Stimulated activated naive CD4-positive, alpha-beta T cell treated with Interleukin-2 at 50 U/mL for 16 hours (primary cell): Measurements from ENCODE around the gene SLC1A4.
A peak's percentile ranks its signal among the peaks of the same experiment; 100 is the strongest.

ENCODE experiments used
- DNase-seq: peaks from one replicate; lab custom pipeline; 2025; lab: John Stamatoyannopoulos, UW

The SLC1A4 gene

DNA sequence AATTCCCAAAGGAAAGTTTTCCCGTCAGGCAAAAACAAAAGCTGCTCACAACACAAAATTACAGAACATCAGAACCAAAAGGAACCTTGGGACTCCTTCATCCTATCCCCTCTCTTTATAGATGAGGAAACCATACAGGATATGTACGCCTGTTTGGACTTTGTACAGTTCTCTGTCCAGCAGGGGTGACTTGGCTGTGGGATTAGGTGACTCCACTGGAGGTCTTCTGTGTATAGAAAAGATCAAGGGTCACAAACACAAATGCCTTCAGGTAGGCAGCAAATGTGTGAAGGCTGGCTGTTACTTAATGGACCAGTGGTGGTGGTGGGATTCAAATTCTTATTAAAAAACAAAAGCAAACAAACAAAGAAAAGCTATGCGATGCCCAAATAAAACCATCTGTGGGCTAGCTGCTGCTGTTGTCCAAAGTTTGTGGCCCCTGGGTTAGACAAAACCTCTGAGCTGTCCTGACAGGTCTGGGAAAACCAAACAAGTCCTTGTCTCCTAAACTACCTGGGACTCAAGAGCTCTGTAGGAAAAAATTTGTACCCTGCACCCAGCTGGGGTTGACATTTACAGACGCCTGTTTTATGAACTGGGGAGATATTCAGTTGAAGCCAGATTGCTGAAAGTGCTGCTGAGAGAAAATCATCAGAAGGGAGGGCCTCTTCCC is 65.7 kb downstream of the SLC1A4 start:
- no peak for DNase-seq

DNA sequence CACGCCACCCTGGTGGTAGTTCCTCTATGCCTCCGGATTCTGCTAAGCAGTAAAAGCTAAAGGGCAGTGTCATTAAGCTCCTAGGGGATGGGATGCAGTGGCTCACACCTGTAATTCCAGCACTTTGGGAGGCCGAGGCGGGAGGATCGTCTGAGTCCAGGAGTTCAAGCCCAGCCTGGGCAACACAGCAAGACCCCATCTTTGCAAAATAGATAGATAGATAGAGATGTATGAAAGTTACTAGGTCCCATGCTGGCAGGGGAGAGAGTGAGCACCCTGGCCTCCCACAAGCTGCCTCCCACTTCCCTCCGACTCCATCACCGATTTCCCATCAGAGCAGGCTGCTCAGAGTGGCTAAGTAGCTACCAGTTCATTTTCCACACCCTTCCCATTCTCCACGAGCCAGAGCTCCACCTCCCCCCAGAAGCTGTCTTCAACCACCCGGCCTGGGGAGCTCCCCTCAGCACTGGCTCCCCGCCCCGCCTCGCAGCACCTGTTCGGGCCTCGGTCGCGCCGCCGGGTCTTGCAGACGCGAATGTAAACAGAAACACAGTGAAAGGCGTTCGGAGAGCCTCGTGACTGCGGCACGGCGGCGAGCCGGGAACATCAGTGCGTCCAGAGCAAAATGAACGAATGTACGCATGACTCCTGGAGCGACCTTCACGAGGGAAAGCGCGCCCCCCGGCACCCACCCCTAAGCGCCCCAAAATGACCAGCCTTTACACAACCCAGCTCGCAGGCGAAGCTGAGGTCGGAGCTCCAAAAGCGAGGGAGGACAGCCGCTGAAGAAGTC is 66.4 kb downstream of the SLC1A4 start:
- DNase-seq, result peak; percentile 68

- peak; percentile 96 for DNase-seq
These were observed 67.2 kb downstream of the SLC1A4 start, which contains the start of gene CEP68 for GRCh38 chr2:65056215-65057053. CEP68 (plus strand) TSS chr2:65056416; CDS start chr2:65069445, 13,029 bp downstream.

- no peak for DNase-seq
These were observed 67.8 kb downstream of the SLC1A4 start for GRCh38 chr2:65057054-65057375.

DNA sequence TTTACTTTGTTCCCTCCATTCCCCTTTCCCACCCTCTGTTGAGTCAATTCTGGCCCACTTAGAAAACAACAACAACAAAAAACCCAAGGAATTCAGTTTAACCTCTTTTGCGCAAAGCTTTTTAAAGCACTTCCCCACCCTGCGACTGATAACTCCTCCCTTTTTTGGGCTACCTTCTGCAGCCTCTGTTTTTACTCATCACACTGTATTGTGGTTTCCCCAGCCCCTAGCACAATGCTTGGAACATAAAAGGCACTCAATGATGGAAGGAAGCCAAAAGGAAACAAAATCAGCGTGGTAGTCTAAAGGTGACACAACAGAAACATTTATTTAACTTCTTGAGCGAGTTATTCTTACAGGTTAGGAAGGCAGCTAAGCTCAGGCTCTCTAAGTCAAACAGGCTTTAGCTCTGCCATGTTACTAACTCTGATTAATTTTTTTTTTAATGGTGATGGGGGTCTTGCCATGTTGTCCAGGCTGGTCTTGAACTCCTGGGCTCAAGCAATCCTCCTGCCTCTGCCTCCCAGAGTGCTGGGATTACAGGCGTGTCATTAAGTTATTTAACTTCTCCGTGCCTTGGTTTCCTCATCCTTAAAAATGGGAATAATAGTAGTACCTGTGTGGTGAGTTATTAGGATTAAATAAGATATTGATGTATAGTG is 68.3 kb downstream of the SLC1A4 start:
- peak; percentile 49 for DNase-seq

- no peak for DNase-seq
These were observed 69.9 kb downstream of the SLC1A4 start for GRCh38 chr2:65059071-65059470.

GRCh38 chr2:65061146-65061909 is 72.1 kb downstream of the SLC1A4 start:
- DNase-seq, result no peak

- DNase-seq, result no peak
These were observed 72.7 kb downstream of the SLC1A4 start for GRCh38 chr2:65061910-65062339.

- no peak for DNase-seq
These were observed 73.9 kb downstream of the SLC1A4 start for GRCh38 chr2:65062843-65063825.

GRCh38 chr2:65064728-65065552 is 75.7 kb downstream of the SLC1A4 start:
- peak; percentile 19 for DNase-seq

DNA sequence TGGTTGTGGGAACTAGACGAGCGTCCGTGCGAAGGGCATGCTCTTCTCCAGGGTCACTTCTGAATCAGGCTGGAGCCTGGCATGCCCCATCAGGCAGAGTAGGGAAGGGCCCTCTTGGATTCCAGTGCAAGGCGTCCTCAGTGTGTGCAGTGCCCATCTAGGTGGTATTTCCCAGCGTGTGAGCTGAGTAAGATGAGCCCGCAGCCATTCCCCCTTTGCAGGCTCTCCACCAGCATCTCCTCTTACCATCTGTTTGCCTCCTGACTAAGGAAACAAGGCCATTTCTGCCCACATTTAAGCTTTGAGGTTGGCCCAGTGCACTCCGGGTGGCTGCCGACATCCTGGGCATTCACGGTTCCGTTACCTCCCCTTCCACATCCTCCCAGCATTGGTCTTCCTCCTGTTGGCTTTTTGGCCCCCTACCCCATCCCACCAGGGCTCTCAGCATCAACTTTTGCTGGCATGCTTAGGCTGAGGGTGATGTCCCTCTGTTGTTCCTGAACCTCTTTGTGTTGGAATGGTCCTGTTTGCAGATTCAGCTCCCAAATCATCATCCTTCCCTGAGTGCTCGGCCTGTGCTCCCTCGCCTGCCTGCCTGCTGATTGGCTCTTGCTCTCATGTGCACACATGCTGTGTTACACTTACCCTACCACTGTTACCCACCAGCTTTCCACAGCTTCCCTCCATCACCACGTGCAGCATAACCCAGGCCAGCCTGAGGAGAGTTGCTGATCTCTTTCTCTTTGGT is 78.8 kb downstream of the SLC1A4 start:
- DNase-seq, result no peak

GRCh38 chr2:65069439-65069824 is 80.2 kb downstream of the SLC1A4 start:
- no peak for DNase-seq

DNA sequence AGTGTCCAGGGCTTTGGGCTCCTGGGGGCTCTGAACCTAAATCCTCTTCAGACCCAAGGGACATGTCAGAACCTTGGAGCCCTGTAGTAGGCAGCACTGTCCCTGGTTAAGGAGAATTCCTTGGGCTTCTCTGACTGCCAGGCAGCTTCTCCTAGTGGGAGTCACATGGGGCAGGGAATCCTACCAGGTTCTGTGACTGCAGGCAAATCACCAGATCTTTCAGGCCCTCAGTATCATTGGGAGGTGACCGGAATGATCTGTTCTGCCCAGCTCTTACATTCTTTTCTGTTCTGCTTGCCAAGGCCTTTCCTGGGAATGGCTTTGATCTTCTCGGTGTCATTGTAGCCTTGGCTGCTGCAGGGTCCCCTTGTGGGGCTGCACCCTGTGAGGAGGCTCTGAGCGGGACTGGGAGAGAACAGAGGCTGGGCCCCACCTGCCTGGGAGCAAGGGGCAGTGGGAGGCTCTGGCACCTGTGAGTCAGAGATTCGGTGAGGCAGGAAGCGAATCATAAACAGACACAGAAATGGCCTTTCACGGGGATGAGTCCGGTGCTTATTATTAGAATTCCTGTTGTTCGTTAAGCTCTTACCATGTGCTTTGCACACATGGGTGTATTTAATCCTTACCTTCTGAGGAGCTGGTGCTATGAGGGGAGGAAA is 81.1 kb downstream of the SLC1A4 start:
- no peak for DNase-seq

DNA sequence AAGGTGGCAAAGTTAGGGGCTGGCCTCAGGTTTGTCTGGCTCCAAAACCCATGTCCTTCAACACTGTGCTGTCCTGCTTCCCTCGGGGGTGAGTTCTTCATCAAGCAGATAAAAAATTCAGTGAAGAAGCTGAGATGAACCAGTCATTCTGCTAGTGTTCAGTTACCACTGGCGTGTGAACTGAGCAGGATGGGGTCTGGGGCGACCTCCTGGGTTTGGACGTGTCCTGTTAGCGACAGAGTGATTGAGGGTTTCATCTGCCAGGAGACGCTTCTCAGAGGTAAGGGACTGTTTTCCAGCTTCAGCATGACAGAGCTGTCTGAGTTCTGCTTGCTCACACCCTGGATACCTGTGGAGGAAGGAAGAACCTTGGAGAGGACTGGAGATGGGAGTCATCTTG is 81.7 kb downstream of the SLC1A4 start:
- DNase-seq, result no peak

- no peak for DNase-seq
These were observed 82.4 kb downstream of the SLC1A4 start for GRCh38 chr2:65071499-65072180.

DNA sequence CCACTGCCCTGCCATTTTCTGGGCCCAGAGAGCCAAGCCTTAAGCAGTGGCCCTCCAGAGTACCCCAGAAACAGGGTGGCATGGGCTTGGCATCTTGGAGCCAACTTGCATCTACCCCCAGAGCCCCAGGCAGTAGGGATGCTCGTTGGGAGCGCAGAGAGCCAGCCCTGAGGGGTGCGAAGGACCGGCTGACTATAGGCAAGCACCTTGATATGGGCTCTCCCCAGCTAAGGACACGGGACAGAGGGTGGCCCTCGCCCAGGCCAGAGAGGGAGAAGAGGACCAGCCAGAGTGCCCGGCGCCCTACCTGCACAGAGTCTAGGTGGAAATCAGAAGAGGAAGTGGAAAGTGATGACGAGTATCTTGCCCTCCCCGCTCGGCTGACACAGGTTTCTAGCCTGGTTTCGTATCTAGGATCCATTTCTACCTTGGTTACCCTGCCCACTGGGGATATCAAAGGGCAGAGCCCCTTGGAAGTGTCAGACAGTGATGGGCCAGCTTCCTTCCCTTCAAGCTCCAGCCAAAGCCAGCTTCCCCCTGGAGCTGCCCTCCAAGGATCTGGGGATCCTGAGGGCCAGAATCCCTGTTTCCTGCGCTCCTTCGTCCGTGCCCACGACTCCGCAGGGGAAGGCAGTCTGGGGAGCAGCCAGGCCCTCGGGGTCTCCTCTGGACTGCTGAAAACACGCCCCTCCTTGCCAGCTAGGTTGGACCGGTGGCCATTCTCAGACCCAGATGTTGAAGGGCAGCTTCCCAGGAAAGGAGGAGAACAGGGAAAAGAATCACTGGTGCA is 83.2 kb downstream of the SLC1A4 start:
- DNase-seq, result no peak
